HAP-1 (cell line): ENCODE measurements around the gene USP6NL.
"Not testable (repeated sequence)": the region's sequence is repeated elsewhere in the genome, so short reads cannot be mapped to it uniquely, and the experiment has no call there.

Experiments
- DNase-seq, 2 experiments: peaks; one replicate each; pipeline ENCODE4 v3.0.0-alpha.2; 2016 to 2020; ENCODE audit warnings: low spot score in 2 of 2
- H3K27me3 ChIP-seq: fragments of 250-450 bp; sonication (Bioruptor Pico); 2 replicates; pipeline ENCODE4 v1.5.1; 2020; ENCODE audit warnings: low read depth, mild to moderate bottlenecking, moderate library complexity
- H3K36me3 ChIP-seq: fragments of 250-450 bp; sonication (Bioruptor Pico); replicated peaks from 2 replicates; pipeline ENCODE4 v1.5.1; 2020; ENCODE audit warnings: mild to moderate bottlenecking
- H3K4me1 ChIP-seq: fragments of 250-450 bp; sonication (Bioruptor Pico); 2 replicates; pipeline ENCODE4 v1.5.1; 2020; ENCODE audit warnings: mild to moderate bottlenecking
- H3K4me3 ChIP-seq: fragments of 250-450 bp; sonication (Bioruptor Pico); 2 replicates; pipeline ENCODE4 v1.5.1; 2020; ENCODE audit warnings: mild to moderate bottlenecking, moderate library complexity
- H3K9me3 ChIP-seq: fragments of 250-450 bp; sonication (Bioruptor Pico); 2 replicates; pipeline ENCODE4 v1.5.1; 2020; ENCODE audit warnings: mild to moderate bottlenecking, moderate library complexity
- in situ Hi-C: fragments of 300-500 bp; cut with MboI; formaldehyde crosslinking; loops from 3 replicates; pipeline ENCODE4 v1.14.3; 2020; ENCODE audit warnings: low sequenced_read_pairs, inconsistent platforms, mixed read lengths

The USP6NL gene

GRCh38 chr10:11501600-11501999, 109.8 kb downstream of the USP6NL start:
- Histone ChIP-seq H3K4me1 (no peaks in the 10 kb centered on the region), H3K4me3 (no peak overlapping the region), H3K9me3 (no peaks in the 10 kb centered on the region), H3K27me3 (no peaks in the 10 kb centered on the region), H3K36me3 (no peaks in the 10 kb centered on the region)
- DNase-seq = no peak
- in situ Hi-C loops = no loop called here

- no peak for DNase-seq
- H3K27me3 ChIP-seq = no peaks in the 10 kb centered on the region
- H3K4me1 ChIP-seq = no peaks in the 10 kb centered on the region
- no peaks in the 10 kb centered on the region for H3K9me3 ChIP-seq
- no peak overlapping the region for H3K4me3 ChIP-seq
- H3K36me3 ChIP-seq = 0 out of 2 replicates have a peak, but pooled peaks cover 5% of the 10 kb centered on the region
- in situ Hi-C loops = no loop called here
Measured at GRCh38 chr10:11499425-11500071, 111.9 kb downstream of the USP6NL start.

- Histone ChIP-seq H3K36me3 (0 out of 2 replicates have a peak, but pooled peaks cover 5% of the 10 kb centered on the region), H3K4me3 (no peak overlapping the region), H3K27me3 (no peaks in the 10 kb centered on the region), H3K4me1 (no peaks in the 10 kb centered on the region), H3K9me3 (no peaks in the 10 kb centered on the region)
- in situ Hi-C loops = no loop called here
- DNase-seq = no peak
Measured at GRCh38 chr10:11498399-11498798, 113.1 kb downstream of the USP6NL start.

- H3K4me1 ChIP-seq, in situ Hi-C loops, H3K9me3 ChIP-seq, H3K4me3 ChIP-seq, H3K27me3 ChIP-seq: not testable (repeated sequence)
- DNase-seq = peak in 1 of 2 experiments; percentile 47
- H3K36me3 ChIP-seq = peaks cover 11% of the 10 kb centered on the region
Measured at GRCh38 chr10:11494923-11495322, 116.5 kb downstream of the USP6NL start.

- peaks cover 11% of the 10 kb centered on the region for H3K36me3 ChIP-seq
- in situ Hi-C loops = no loop called here
- H3K27me3 ChIP-seq = no peaks in the 10 kb centered on the region
Measured at GRCh38 chr10:11493646-11494045, 117.8 kb downstream of the USP6NL start.

GRCh38 chr10:11491087-11491486, 120.4 kb downstream of the USP6NL start:
- in situ Hi-C loops = no loop called here
- H3K4me1 ChIP-seq = no peaks in the 10 kb centered on the region
- H3K4me3 ChIP-seq = no peak overlapping the region
- no peaks in the 10 kb centered on the region for H3K27me3 ChIP-seq
- H3K36me3 ChIP-seq = peaks cover 7% of the 10 kb centered on the region
- no peaks in the 10 kb centered on the region for H3K9me3 ChIP-seq
- DNase-seq = no peak

More at GRCh38 chr10:11493646-11494045, 117.8 kb downstream of the USP6NL start:
- DNase-seq = no peak
- H3K9me3 ChIP-seq = no peaks in the 10 kb centered on the region
- no peaks in the 10 kb centered on the region for H3K4me1 ChIP-seq
- no peak overlapping the region for H3K4me3 ChIP-seq

GRCh38 chr10:11489591-11489990, 121.9 kb downstream of the USP6NL start:
- in situ Hi-C loops = no loop called here
- no peaks in the 10 kb centered on the region for H3K4me1 ChIP-seq
- H3K27me3 ChIP-seq = no peaks in the 10 kb centered on the region
- no peaks in the 10 kb centered on the region for H3K9me3 ChIP-seq
- H3K36me3 ChIP-seq = peaks cover 6% of the 10 kb centered on the region
- H3K4me3 ChIP-seq = no peak overlapping the region
- DNase-seq = no peak

GRCh38 chr10:11488126-11488525, 123.3 kb downstream of the USP6NL start:
- H3K36me3 ChIP-seq = peaks cover 6% of the 10 kb centered on the region
- in situ Hi-C loops = no loop called here
- peaks cover 5% of the 10 kb centered on the region for H3K4me1 ChIP-seq
- DNase-seq = no peak
- H3K27me3 ChIP-seq = no peaks in the 10 kb centered on the region
- H3K4me3 ChIP-seq = no peak overlapping the region
- H3K9me3 ChIP-seq = no peaks in the 10 kb centered on the region

- Histone ChIP-seq H3K4me3 (no peak overlapping the region), H3K27me3 (no peaks in the 10 kb centered on the region), H3K9me3 (no peaks in the 10 kb centered on the region), H3K36me3 (peaks cover 3% of the 10 kb centered on the region; the same call in 1 of the 2 replicates), H3K4me1 (peaks cover 6% of the 10 kb centered on the region)
- DNase-seq = peak; percentile 42 to 90
- in situ Hi-C loops = no loop called here
Measured at GRCh38 chr10:11483201-11484148, 128.0 kb downstream of the USP6NL start.

GRCh38 chr10:11482306-11482705, 129.1 kb downstream of the USP6NL start:
- in situ Hi-C loops = no loop called here
- Histone ChIP-seq H3K4me3 (no peak overlapping the region), H3K27me3 (no peaks in the 10 kb centered on the region), H3K4me1 (peaks cover 6% of the 10 kb centered on the region), H3K36me3 (peaks cover 3% of the 10 kb centered on the region; the same call in 1 of the 2 replicates), H3K9me3 (no peaks in the 10 kb centered on the region)
- no peak for DNase-seq

GRCh38 chr10:11480687-11481086, 130.8 kb downstream of the USP6NL start:
- in situ Hi-C loops = no loop called here
- Histone ChIP-seq H3K4me1 (peaks cover 6% of the 10 kb centered on the region), H3K27me3 (no peaks in the 10 kb centered on the region), H3K4me3 (no peak overlapping the region), H3K36me3 (peaks cover 3% of the 10 kb centered on the region; the same call in 1 of the 2 replicates), H3K9me3 (no peaks in the 10 kb centered on the region)
- DNase-seq = no peak

GRCh38 chr10:11479300-11479699, 132.2 kb downstream of the USP6NL start:
- Histone ChIP-seq H3K9me3 (no peaks in the 10 kb centered on the region), H3K36me3 (peaks cover 3% of the 10 kb centered on the region; the same call in 1 of the 2 replicates), H3K4me3 (no peak overlapping the region), H3K27me3 (no peaks in the 10 kb centered on the region), H3K4me1 (peaks cover 6% of the 10 kb centered on the region)
- DNase-seq = no peak
- in situ Hi-C loops = no loop called here

- Histone ChIP-seq H3K27me3 (no peaks in the 10 kb centered on the region), H3K4me1 (peaks cover 2% of the 10 kb centered on the region), H3K9me3 (no peaks in the 10 kb centered on the region), H3K4me3 (no peak overlapping the region), H3K36me3 (peaks cover 3% of the 10 kb centered on the region; the same call in 1 of the 2 replicates)
- in situ Hi-C loops = no loop called here
- no peak for DNase-seq
Measured at GRCh38 chr10:11478807-11479206, 132.6 kb downstream of the USP6NL start.
